ENCODE results near the gene GNGT2.

DNA sequence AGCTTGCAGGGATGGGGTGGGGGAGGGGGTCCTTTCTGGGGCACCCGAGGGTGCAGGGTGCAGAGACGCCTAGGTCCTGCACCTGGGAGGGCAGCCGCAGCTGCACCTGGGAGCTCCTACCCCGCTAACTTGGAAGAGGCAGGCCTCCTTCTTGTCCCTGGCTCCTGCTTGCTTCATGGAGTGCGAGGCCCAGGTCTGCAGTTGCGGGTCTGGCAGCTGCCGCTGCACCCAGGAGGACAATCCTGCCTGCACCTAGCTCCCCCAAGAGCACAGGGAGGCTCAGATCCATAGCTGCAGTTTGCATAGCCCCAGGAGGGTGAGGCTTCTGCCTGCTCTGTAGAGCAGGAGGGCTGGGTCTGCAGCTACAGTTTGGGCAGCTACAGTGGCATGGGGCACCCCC lies 26.6 kb downstream of the GNGT2 start:
- TF ChIP-seq EGR1 (IDR thresholded peaks at IDR 0.05; ENCODE audit: low read depth in 2 of 2) (no peak), TAF1 (conservative IDR thresholded peaks at IDR 0.05) (no peak)
- TF ChIP-seq, protein P1, sequence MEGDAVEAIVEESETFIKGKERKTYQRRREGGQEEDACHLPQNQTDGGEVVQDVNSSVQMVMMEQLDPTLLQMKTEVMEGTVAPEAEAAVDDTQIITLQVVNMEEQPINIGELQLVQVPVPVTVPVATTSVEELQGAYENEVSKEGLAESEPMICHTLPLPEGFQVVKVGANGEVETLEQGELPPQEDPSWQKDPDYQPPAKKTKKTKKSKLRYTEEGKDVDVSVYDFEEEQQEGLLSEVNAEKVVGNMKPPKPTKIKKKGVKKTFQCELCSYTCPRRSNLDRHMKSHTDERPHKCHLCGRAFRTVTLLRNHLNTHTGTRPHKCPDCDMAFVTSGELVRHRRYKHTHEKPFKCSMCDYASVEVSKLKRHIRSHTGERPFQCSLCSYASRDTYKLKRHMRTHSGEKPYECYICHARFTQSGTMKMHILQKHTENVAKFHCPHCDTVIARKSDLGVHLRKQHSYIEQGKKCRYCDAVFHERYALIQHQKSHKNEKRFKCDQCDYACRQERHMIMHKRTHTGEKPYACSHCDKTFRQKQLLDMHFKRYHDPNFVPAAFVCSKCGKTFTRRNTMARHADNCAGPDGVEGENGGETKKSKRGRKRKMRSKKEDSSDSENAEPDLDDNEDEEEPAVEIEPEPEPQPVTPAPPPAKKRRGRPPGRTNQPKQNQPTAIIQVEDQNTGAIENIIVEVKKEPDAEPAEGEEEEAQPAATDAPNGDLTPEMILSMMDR (IDR thresholded peaks at IDR 0.05; ENCODE audit: low read depth, low read length, missing input control): no peak
- TF ChIP-seq, protein P2, sequence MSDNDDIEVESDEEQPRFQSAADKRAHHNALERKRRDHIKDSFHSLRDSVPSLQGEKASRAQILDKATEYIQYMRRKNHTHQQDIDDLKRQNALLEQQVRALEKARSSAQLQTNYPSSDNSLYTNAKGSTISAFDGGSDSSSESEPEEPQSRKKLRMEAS (IDR thresholded peaks at IDR 0.05): no peak

Measured in liver (tissue), 3 donors.